GM12801 (cell line): ENCODE results near the gene PRRG1.

ENCODE experiments used
- TF ChIP-seq, protein P1 (sequence below): IDR thresholded peaks from one replicate; pipeline ENCODE4 v1.5.1; 2011; ENCODE audit warnings: control low read depth; ENCODE audit not compliant: insufficient read length; ENCODE audit errors: extremely low read depth

PRRG1 gene

DNA sequence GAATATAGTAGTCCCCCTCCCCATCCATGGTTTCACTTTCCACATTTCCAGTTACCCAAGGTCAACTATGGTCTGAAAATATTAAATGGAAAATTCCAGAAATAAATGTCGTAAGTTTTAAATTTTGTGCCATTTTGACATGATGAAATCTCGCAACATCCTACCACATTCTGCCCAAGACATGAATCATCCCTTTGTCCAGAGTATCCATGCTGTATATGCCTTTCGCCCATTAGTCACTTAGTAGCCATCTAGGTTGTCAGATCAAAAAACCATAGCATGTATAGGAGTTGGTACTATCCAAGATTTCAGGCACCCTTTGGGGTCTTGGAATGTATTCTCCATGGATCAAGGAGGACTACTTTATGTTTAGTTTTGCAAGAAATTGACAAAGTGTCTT, 8.3 kb downstream of the PRRG1 start:
- TF ChIP-seq, protein P1, sequence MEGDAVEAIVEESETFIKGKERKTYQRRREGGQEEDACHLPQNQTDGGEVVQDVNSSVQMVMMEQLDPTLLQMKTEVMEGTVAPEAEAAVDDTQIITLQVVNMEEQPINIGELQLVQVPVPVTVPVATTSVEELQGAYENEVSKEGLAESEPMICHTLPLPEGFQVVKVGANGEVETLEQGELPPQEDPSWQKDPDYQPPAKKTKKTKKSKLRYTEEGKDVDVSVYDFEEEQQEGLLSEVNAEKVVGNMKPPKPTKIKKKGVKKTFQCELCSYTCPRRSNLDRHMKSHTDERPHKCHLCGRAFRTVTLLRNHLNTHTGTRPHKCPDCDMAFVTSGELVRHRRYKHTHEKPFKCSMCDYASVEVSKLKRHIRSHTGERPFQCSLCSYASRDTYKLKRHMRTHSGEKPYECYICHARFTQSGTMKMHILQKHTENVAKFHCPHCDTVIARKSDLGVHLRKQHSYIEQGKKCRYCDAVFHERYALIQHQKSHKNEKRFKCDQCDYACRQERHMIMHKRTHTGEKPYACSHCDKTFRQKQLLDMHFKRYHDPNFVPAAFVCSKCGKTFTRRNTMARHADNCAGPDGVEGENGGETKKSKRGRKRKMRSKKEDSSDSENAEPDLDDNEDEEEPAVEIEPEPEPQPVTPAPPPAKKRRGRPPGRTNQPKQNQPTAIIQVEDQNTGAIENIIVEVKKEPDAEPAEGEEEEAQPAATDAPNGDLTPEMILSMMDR, result no peak

DNA sequence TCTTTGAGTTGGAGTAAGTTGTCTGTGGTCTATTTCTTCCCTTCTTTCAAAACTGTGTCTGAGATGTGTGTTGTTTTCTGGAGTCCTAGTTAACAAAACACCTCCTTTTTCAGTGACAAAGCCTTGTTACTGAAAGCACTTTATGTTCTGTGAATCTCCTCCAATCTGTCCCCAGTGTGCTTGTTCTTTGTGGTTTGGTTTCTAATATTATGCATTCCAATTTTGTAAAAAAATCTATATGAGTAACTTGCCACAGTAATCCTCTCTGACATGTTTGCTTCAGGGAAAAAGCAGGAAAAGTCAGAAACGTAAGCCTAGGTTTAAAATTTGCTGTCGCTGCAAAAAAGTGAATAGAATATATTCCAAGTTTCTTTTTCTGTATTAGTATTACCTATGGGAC, 12.4 kb downstream of the PRRG1 start:
- TF ChIP-seq, protein P1, result no peak

DNA sequence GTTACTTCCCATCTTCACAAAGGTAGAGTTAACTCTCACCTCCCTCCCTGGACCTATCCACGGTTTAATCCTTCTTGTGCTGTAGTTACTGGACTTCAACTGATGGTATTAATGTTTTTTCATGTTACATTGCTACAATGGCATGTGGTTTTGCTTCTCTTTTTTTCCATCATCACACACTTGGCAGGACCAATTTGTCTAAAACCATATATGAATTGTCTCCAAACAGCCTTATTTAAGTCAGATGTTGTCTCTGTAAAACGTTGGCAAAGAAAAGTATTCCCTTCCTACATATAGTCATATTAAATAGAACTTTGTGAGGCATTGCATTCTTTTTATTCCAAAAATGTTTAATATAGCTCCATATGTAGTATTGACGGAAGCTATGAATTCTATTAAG, 15.5 kb downstream of the PRRG1 start:
- TF ChIP-seq, protein P1, result no peak

DNA sequence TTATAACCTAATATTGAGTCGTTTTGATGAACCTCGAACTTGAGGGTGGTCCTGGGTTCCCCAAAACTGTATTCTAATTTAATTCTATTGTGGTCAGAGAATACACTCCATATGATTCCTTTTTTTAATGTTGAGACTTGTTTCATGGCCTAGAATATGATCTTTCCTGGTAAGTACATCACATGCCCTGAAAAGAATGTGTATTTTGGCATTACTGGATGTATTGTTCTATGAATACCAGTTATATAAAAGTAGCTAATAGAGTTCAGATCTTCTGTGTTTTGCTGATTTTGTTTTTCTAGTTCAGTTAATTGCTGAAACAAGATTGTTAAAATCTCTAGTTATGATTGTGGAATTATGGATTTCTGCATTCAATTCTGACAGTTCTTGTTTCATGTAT, 18.8 kb downstream of the PRRG1 start:
- TF ChIP-seq, protein P1, result no peak

DNA sequence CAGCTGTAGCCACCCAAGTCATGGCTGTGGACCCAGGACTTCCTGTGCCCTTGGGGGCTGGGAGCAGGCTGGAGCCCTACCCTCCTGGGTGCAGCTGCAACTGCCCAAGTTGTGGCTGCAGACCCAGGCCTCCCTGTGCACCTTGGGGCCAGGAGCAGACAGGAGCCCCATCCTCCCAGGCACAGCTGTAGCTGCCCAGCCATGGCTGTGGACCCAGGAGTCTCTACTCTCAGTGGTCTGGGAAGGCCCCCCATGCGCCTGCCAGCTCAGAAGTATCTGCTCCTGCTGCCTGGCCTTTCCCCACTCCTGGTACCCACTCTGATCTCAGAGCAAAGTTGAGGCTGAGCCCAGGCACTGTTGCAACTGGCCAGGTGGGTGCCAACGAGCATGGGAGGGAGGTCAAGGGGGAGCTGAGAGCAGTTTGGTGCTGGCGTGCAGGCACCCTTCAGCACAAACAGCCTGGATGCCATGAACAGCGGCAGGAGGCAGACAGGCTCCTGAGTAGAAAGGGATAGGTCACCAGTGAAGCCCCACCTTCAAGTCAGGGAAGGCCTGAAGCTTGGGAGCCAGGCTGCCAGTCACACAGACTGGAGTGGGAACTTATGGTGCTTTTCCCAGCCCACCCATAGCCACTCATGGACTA, 21.5 kb downstream of the PRRG1 start:
- TF ChIP-seq, protein P1, result no peak

DNA sequence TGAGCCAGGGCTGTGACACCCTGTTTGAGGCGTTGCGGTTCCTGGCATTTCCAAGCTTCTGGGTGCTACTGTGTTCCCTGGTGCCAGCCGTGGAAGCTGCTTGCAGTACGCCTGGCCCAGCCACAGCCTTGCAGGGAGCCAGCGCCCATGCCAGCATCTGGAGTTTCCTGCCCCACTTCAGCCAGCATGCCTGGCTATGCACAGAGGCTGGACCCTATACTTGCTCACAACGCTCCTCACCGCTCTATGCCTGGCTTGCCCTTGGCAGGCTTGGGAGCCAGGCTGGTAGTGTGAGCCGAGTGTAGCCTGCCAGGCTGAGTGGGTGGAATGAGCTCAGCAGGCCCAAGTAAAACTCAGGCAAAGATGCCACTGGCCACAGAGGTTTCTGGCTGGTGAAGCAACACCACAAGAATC, 22.4 kb downstream of the PRRG1 start:
- TF ChIP-seq, protein P1, result no peak

DNA sequence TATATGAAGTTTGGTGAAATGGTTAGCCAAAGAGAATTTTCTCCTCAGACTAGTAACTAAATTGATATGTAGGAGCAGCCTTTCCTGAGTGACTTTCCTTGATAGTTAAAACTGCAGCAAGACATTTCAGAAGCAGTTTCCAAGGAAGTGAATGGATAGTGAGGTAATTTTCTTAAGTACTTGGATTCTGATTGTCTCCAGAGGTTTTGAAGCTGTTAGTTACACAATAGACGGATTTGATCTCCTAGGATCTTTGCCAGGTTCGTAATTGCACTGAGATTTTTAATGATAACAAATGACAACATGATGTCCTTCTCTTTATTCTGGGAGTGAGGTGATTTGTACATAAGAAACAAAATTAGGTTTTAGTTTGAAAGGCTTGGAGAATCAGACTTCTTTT, 29.2 kb downstream of the PRRG1 start:
- TF ChIP-seq, protein P1, result no peak
